Nephron (organoid): ENCODE data around the gene PATJ.

Experiments
- H3K27ac Mint-ChIP-seq, 3 experiments: 2 replicates each; pipeline ENCODE4 v1.8.0; 2020; ENCODE audit warnings: mixed read lengths in 3 of 3, mild to moderate bottlenecking in 2 of 3, moderate library complexity in 1 of 3
- H3K27me3 Mint-ChIP-seq: 2 replicates; pipeline ENCODE4 v1.8.0; 2021; ENCODE audit warnings: low read depth, mild to moderate bottlenecking, moderate library complexity, mixed read lengths
- H3K36me3 Mint-ChIP-seq: 2 replicates; pipeline ENCODE4 v1.8.0; 2020; ENCODE audit warnings: low read depth, mixed read lengths
- H3K4me1 Mint-ChIP-seq: 2 replicates; pipeline ENCODE4 v1.8.0; 2020; ENCODE audit warnings: mixed read lengths
- H3K4me3 Mint-ChIP-seq, 3 experiments: 2 replicates each; pipeline ENCODE4 v1.8.0; 2020; ENCODE audit warnings: mild to moderate bottlenecking in 3 of 3, mixed read lengths in 3 of 3, moderate library complexity in 2 of 3
- H3K9me3 Mint-ChIP-seq: 2 replicates; pipeline ENCODE4 v1.8.0; 2020; ENCODE audit warnings: mixed read lengths
- TF ChIP-seq, protein P1 (sequence below), 3 experiments: fragments of 200-600 bp; sonication (generic); IDR thresholded peaks; one replicate each; pipeline ENCODE4 v1.5.0; 2021; ENCODE audit warnings: antibody characterized with exemption in 3 of 3; ENCODE audit not compliant: unreplicated experiment in 3 of 3

The PATJ gene

DNA sequence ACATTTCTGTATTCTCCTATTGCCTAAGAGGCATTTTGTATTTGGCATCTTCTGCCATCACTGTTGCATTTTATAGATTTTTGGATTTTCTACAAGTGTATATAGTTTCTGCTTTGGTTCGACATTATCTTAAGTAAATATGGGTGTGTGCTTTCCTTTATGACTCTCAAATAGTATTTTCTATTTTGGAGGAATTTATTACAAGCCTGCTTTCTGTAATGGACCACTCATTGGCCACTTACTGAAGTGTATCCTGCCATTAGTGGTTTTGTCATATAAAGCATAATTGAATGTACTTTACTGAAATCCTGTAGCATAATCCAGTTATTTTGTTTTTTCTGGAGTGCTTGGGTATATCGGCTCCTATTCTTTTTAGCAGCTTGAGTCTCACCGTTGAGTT lies 184.3 kb downstream of the PATJ start:
- Mint-ChIP-seq H3K36me3 (peaks cover 13% of the 10 kb centered on the region), H3K27me3 (no peaks in the 10 kb centered on the region), H3K4me1 (peaks cover 7% of the 10 kb centered on the region), H3K9me3 (no peaks in the 10 kb centered on the region), H3K4me3 (no peak overlapping the region), H3K27ac (no peak overlapping the region)
- TF ChIP-seq, protein P1, sequence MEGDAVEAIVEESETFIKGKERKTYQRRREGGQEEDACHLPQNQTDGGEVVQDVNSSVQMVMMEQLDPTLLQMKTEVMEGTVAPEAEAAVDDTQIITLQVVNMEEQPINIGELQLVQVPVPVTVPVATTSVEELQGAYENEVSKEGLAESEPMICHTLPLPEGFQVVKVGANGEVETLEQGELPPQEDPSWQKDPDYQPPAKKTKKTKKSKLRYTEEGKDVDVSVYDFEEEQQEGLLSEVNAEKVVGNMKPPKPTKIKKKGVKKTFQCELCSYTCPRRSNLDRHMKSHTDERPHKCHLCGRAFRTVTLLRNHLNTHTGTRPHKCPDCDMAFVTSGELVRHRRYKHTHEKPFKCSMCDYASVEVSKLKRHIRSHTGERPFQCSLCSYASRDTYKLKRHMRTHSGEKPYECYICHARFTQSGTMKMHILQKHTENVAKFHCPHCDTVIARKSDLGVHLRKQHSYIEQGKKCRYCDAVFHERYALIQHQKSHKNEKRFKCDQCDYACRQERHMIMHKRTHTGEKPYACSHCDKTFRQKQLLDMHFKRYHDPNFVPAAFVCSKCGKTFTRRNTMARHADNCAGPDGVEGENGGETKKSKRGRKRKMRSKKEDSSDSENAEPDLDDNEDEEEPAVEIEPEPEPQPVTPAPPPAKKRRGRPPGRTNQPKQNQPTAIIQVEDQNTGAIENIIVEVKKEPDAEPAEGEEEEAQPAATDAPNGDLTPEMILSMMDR (IDR thresholded peaks at IDR 0.05; ENCODE audit: unreplicated experiment in 3 of 3), result no peak

DNA sequence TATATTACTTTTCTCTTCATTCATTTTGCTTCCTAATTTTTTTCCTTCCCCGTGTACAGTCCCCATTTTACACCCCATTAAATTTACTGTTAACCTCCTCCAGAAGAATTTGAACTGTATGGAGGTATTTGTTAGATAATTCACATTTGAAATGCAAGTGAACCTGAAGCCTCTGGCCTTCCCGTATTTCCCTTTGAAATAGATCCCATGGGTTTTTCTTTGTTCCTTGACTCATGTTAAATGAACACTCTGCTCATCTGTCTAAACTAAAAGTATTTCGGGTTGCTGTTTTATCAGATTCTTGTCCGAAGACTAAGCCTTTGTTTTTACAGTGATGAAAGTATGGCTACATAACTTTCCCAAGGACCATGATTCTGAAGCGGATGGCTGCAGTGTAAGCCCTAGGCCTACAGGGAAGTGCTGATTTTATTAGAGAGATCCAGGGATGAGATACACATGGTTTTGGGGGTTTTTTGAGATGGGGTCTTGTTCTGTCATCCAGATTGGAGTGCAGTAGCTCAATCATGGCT lies 187.9 kb downstream of the PATJ start:
- Mint-ChIP-seq H3K9me3 (no peaks in the 10 kb centered on the region), H3K36me3 (peaks cover 10% of the 10 kb centered on the region), H3K27ac (peak overlapping the region; percentile 12 to 92 (median 21)), H3K4me1 (peaks cover 7% of the 10 kb centered on the region), H3K27me3 (no peaks in the 10 kb centered on the region), H3K4me3 (no peak overlapping the region)
- TF ChIP-seq, protein P1 (IDR thresholded peaks at IDR 0.05; ENCODE audit: unreplicated experiment in 3 of 3), result no peak

DNA sequence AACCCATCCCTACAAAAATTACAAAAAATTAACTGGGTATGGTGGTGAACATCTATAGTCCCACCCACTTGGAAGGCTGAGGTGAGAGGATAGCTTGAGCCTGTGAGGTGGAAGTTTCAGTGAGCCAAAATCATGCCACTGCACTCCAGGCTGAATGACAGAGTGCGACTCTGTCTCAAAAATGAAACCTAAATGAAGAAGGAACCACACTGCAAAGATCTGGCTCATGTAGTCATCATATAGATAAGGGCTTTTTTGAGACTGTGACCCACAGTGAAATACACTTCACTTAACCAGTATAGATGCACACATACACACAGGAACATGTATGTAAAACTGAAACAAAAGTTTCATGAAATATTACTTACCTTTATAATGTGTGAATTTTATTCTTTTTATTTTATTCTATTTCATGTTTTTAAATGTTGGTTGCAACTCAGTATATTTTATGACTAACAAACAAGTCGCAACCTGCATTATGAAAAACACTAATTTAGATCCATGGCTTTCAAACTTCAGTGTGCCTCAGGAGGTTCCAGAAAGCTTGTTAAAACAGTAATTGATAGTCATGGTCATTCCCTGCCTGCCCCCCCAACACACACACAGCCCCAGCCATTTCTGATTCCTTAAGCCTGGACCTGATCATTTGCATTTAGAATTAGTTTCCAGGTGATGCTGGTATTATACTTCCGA lies 189.5 kb downstream of the PATJ start:
- Mint-ChIP-seq H3K4me3 (no peak overlapping the region), H3K27me3 (no peaks in the 10 kb centered on the region), H3K27ac (no peak overlapping the region), H3K36me3 (peaks cover 10% of the 10 kb centered on the region), H3K4me1 (peaks cover 7% of the 10 kb centered on the region), H3K9me3 (no peaks in the 10 kb centered on the region)
- TF ChIP-seq, protein P1 (IDR thresholded peaks at IDR 0.05; ENCODE audit: unreplicated experiment in 3 of 3), result no peak

DNA sequence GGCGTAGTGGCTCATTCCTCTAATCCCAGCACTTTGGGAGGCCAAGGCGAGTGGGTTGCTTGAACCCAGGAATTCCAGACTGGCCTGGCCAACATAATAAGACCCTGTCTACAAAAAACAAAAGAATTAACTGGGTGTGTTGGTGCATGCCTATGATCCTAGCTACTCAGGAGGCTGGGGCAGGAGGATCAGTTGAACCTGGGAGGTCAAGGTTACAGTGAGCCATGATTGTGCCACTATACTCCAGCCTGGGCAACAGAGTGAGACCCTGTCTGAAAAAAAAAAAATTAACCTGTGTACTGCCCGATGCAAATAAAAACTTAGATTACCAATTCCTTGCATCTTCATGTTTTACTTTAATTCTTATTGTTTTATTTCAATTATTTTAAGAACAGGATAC lies 193.2 kb downstream of the PATJ start:
- TF ChIP-seq, protein P1 (IDR thresholded peaks at IDR 0.05; ENCODE audit: unreplicated experiment in 3 of 3), result no peak
- Mint-ChIP-seq H3K36me3 (peaks cover 4% of the 10 kb centered on the region), H3K4me1 (no peaks in the 10 kb centered on the region), H3K27ac (no peak overlapping the region), H3K9me3 (no peaks in the 10 kb centered on the region), H3K27me3 (no peaks in the 10 kb centered on the region), H3K4me3 (no peak overlapping the region)

DNA sequence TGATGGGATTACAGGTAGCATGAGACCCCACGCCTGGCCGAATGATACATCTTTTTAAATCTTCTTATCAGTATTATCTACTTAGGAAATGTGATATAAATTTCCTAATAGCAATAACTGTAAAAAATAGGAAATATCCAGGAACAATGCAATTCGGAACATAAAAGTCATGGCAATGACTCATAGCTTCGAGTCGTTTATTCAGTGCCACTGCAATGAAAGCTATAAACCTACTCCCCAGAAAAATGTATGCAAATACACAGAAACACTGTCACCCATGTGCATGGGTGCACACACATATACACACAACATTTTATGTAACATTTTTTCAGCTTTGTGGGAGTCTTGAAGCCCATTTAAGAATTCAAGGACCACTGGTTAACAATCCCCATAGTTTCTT lies 194.6 kb downstream of the PATJ start:
- Mint-ChIP-seq H3K9me3 (no peaks in the 10 kb centered on the region), H3K27ac (no peak overlapping the region), H3K36me3 (peaks cover 8% of the 10 kb centered on the region), H3K27me3 (no peaks in the 10 kb centered on the region), H3K4me3 (no peak overlapping the region), H3K4me1 (no peaks in the 10 kb centered on the region)
- TF ChIP-seq, protein P1 (IDR thresholded peaks at IDR 0.05; ENCODE audit: unreplicated experiment in 3 of 3), result no peak

DNA sequence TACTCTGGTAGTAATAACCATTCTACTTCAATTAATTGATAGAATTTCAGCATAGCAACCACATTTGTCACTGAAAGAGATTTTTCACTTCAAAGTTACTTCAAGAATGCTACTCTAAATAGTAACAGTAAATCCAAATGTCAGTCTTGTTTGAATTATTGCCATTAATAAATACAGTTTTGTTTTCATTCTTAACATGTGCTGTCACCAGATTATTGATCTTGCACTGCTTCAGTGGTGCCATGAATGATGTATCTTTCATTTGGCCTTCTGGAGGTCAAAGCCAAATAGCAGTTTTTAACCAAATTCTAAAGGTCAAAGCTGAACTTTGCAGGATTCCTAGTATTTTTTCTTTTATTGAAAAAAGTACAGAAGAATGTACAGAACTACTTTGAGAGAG lies 199.5 kb downstream of the PATJ start:
- peaks cover 37% of the 10 kb centered on the region for H3K36me3 Mint-ChIP-seq
- H3K4me3 Mint-ChIP-seq, result no peak overlapping the region
- H3K27ac Mint-ChIP-seq, result peak overlapping the region in 1 of 3 experiments; percentile 27
- peaks cover 18% of the 10 kb centered on the region for H3K9me3 Mint-ChIP-seq
- TF ChIP-seq, protein P1 (IDR thresholded peaks at IDR 0.05; ENCODE audit: unreplicated experiment in 3 of 3), result no peak
- no peaks in the 10 kb centered on the region for H3K4me1 Mint-ChIP-seq
- H3K27me3 Mint-ChIP-seq, result no peaks in the 10 kb centered on the region
